HG03558 (cell line): ENCODE measurements around the gene KRT85.

Experiments used
- ATAC-seq: cut with Tn5 transposase; IDR thresholded peaks from one replicate; pipeline ENCODE4 v1.9.1; 2021; ENCODE audit warnings: moderate number of reproducible peaks; ENCODE audit not compliant: unreplicated experiment; ENCODE audit errors: extremely low read depth

Gene KRT85

DNA sequence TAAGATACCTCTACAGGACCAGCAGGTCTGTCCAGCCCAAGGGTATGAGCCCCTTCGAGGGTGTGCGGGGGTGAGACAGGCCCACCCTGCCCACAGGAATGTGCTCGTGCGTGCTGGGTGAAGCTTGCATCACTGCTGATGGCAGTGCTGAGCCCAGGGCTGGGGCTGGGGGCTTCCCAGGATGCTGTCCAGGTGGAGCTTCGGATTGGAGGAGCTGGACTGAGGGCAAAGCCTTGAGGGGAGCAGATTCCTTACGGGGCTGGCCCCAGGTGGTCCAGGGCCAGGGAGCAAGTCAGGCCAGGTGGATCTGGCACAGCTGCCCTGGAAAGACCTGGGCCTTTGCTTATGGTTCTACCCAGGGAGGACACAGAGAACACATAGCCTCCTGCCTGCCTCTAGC, 2.5 kb upstream of the KRT85 start:
- ATAC-seq = no peak

DNA sequence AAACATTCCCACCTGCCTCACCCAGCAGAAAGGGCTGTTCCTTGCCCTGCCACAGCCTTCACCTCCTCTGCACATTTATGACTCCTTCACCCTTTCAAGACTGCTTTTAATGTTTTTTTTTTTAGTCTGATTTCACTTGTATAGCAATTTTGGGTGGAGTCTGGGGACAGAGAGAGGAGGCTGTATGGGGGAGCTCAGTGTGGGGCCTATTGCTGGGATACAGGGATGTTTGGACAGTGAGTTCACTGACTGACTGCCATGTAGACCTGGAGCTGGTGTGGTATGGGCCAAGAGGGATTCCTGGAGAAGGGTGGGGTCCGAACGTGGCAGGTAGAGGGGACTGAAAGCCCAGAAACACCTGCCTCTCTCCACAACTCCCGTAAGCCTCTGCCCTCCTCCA, 1.9 kb upstream of the KRT85 start:
- ATAC-seq = no peak

DNA sequence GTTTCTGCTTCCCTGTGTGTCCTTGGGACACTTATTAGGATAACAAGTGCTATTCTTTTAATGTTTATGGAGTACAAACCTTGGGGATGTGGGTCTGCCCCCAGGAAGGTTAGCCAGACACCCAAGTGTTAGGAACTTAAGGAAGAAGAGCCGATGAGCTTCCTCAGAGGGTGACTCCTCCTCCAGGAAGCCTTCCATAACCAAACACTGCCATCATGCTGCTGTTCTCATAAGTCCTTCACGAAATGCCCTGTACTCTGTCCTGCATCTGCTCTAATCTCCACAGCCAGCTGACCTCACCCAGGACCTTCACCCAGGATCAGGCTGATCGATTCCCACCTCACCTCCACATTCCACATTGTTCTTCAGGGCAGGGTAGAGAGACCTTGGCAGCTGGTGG, 1.2 kb upstream of the KRT85 start:
- ATAC-seq = no peak

DNA sequence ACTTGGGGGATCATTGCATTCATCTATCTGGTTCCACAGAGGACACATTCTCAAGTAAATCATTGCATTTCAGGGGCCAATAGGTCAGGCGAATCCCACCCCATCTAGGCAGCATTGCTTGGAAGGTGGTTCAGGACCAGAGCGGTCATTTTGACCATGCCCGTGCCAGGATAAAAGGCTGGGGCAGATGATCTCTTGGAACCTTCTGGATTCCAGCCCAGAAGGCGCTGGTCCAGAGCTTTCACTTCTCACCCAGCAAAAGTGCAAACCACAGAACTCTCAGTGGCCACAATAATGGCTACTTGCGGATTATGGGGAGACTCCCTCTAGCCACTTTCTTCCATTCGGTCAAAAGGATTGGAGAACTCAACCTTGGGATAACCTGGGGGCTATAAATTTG, 595 bp upstream of the KRT85 start:
- no peak for ATAC-seq

DNA sequence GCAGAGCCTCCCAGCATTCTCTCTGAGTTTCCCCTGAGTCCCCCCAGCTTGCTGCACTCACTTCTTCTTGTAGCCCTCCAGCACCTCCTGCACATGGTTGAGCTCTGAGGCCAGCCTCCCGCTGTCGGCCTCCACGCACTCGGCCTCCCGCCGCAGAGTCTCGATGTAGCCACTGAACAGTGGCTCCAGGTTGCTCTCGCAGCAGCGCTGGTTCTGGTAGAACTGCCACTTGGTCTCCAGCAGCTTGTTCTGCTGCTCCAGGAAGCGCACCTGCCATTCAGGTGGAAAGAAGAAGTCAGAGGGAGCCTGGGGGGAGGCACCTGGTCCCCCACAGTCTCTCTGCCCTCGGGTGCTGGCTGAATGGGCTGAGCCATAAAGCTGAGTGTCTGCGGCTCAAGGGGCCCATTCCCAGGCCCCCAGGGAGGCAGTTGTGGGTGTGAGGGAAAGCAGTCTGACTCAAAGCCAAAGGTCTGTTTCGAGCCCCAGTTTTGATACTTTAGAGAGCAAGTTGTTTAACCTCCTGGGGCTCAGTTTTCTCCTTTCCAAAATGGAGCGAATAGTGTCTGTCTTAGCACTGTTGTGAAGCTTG, 2.3 kb downstream of the KRT85 start:
- no peak for ATAC-seq

DNA sequence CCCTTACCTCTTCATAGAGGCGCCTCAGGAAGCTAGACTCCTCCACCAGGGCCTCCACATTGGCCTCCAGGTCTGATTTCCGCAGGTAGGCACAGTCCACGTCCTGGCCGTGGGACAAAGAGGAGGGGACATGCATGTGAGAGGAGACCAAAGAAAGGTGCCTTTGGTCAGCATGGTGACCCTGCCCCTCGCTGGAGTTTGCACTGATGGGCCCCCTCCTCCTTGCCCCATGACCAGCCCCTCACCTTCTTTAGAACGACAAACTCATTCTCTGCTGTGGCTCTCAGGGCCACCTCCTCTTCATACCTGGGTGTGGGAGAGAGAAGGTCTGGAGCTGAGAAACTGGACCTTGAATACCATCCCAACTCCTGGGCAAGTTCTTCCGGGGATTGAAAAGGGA, 3.2 kb downstream of the KRT85 start:
- ATAC-seq = no peak

DNA sequence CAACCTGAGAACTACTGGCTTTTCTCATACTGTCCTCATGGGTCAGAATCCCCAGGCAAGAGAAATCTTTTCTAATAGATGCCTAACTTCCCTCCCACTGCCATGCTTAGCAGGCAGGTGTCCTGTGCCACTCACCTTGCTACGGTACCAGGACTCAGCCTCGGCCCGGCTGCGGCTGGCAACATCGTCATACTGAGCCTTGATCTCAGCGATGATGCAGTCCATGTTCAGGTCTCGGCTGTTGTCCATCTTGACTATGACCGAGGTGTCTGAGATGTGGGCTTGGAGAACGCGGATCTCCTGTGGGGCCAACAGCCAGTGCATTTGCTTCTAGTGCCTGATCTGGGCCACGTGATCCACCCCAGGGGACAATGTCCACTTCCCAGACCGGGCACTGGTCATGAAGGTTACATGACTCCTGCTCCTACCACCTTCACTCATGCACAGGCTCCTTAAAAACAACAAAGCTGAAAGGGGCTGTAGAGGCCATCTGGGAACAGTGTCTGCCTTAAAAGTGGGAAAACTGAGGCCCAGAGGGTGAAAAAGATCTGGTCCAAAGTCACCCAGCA, 4.1 kb downstream of the KRT85 start:
- no peak for ATAC-seq

DNA sequence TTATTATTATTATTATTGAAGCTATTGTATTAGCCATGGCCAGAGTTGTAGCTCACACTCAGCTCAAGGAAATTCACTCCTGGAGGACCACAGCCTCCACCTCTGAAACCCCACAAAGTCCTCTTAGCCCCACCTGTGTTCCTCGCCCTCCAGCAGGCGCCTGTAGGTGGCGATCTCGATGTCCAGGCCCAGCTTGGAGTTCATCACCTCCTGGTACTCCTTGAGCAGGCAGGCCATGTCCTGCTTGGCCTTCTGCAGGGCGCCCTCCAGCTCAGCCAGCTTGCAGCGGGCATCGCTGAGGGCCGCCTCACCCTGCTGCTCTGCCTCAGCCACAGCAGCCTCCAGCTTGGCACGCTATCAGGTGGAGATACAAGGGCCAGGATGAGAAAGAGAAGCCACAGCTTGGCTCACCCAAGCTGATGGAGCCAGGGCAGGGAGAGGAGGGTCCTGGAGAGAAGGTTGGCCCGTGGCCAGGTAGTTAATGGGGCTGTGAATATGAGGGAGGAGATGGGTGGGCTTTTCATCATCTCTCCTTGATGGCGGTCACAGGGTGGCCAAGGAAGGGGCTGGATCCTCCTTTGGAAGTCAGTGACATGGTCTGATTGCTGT, 5.1 kb downstream of the KRT85 start:
- no peak for ATAC-seq

DNA sequence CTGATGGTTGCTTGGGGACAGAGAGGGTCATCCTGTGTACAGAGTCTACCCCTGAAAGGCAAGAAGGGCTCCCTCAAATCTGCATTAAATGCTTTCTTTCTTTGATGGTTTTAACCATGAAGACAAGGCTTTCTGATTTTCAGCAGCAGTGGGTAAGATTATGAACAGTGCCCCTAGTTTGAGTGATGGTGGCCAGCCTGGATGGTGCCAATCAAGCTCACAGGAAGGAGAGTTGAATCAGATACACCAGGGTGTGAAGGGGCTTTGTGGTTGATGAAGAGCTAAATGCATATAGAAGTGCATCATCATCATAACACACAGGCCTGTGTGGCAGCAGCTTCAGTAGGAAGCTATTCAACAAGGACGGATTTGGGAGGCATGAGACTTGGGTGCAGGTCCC, 5.7 kb downstream of the KRT85 start:
- ATAC-seq = no peak

DNA sequence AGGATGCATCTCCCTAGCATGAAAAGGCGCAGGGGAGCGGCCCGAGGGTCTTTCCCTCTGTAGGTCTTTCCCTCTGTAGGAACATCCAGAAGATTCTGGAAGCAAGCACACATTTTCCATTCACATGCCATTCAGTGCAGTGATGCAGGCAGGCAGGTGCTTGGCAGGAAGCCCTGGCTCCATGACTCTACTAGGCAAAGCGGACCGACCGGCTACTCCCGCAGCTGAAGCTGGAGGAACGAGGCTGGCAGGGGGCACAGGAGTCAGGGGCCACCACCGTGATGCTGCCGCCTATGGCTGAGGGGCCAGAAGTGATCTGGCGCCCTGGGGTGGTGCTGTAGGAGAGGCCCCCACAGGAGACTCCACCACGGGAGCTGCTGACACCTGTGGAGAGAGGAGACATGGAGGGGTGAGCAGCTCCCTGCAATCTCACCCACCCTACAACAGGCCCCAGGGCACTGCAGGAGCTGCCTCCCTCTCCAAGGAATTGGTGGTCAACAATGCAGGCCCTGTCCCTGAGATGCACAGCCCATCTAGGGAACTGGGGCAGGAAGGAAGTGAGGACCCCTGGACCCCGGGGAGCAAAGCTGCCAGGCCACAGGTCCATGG, 6.5 kb downstream of the KRT85 start:
- ATAC-seq = no peak

DNA sequence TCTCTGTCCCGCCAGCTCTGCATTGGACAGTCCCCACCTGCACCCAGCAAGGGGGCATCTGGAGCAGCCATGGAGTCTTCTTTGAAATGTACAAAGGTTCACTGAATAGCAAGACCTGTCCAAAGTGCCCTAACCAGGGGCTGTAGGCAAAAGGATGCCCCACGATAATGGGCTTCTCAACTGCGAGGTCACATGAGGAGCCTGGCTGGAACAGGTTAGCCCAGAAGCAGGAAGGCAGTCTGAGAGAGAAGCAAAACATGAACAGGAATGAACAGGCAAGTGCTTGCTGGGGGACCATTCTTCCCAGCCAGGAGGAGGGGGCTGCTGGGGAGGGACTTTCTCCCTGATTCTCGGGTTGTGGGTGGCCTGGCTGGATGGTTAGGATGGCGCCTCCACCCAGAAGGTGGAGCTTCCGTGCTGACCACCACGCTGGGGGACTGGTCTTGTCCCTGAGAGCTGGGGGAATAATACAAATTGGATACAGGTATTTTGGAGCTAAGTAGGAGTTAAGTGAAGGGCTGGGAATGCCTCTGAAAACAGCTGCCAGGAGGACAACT, 7.1 kb downstream of the KRT85 start:
- ATAC-seq = no peak

DNA sequence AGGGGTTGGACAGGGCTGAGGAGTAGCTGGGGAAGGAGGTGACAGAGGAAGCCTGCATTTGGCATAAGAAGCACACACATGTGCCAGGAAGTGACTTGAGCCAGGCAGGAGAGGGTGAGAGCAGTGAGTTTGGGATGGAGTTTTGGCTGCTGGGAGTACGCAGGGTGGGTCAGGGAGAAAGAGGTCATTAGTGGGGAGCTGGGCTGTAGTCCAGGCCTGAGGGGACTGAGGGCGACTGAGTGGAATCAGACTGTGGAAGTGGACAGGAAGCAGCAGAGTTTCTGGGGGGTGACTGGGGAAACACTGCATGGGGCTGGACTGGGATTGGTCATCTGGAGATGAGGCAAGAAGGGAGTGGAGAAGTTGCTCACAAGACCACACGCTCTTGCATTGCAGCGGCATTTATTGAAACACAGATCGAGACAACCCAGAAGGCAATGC, 7.6 kb downstream of the KRT85 start:
- ATAC-seq = no peak

DNA sequence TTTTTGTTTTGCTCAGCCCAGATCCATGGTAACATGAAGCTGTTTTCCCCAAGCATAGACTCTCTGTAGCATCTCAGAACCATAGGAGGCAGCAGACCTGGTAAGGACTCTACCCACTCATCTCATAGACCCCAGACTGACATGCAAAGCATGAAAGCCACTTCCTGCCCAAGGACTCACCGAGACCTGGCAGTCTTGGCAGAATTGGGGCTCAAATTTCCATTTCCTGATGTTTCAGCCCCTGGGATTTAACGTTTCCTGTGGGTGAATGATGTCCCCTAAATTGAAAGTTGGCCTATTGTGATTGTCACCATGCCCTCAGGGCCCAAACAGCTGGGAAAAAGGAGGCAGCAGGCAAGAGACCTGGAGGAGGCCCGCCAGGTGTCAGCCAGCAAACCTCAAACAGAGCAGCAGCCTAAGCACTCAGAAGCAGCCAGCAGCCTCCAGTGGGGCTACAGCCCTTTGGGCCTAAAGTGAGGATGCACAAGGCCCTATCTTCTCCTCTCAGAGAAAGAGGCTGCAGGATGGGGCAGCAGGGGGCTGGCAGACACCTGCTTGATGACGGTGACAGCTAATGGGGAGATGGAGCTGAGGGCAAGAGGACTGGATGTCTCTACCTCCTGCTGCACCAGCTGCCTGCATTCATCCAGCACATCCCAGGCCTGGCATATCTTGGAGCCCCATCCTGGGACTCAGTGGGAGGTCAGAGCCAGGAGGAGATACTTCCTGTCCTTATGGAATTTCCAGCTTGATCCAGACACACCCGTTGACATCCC, 8.5 kb downstream of the KRT85 start:
- ATAC-seq = peak; percentile 80

DNA sequence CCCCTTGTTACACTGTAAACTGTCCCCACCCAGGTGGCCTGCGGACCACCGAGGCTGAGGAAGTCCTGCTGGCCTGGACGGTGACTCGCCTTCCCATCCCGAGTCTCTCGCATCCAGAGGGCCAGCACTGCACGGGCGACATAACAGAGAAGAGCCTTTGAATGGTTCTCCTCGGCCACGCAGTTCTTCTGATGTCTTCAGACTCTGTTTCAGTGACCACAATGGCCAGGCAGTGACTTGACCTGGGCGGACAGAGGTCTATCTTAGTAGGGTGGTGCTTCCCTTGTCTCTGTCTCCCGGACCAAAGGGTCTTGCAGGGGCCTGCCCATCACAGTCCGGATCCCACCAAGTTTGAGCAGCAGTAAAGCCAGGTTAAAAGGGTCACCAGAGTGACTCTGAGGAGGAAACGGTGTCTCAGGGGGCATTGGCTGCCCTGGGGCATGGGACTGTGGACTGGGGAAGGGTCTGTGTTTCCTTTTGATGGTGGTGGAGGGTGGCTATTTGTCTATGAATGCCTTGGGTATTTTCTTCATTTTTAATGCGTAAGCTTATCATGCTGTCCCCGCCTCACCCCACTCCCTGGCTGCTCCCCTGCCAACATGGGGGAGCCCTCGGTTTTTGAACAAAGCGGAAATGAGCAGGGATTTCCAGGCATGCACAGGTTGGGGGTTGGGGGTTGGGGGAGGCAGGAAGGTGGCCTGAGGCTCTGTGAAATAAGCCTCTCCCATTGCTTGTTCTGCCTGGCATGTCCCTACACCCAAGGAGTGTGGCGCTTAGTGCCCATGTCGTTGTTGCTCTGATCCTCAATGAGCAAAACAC, 10.3 kb downstream of the KRT85 start:
- no peak for ATAC-seq

DNA sequence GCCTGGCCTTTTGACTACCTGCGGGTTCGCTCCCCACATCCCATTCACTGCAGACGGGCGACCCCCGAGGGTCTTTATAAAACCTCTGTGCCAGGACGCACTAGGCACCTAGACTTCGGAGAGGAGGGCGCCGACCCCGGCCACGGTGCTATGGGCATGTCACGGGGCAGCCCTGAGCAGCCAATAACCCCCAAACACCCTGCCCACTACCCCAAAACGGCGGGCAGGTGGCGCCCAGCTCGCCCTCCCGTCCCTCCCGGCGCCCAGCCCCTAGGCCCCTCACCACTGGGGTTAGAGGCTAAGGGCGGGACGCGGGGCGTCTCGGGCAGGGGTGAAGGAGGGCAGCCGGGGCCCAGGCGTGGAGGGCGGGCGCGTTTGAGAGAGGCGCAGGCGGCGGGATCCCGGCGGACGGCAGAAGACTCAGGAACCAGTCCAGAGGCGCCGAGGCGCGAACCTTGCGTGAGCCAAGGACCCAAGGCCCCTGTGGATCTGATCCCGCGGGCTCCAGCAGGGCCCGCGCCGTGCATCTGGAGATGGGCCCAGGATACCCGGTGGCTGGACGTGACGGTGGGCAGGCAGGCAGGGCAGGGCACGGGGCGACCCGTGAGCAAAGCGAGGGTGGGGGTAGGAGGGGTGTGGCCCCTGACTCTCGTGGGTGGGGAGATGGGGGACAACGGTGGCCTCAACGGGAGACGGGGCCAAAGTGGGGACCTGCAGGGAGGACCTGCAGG, 11.1 kb downstream of the KRT85 start:
- no peak for ATAC-seq

DNA sequence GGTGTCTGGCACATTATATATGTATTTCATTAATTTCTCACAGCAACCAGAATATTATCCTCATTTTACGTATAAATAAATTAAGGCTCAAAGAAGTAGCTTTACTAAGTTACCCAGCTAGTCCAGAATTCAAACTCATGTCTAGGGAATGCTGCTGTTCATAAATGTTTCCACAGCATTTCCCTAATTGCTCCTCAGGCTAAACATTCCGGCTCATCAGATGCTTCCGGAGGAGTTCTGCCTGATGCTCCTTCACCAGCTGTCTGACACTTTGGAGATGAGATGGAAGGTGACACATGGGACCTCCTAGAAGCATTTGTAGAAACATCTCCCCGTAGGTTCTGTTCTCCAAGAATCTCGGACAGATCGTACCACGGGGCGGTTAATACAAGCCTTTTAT, 12.1 kb downstream of the KRT85 start:
- ATAC-seq = no peak

DNA sequence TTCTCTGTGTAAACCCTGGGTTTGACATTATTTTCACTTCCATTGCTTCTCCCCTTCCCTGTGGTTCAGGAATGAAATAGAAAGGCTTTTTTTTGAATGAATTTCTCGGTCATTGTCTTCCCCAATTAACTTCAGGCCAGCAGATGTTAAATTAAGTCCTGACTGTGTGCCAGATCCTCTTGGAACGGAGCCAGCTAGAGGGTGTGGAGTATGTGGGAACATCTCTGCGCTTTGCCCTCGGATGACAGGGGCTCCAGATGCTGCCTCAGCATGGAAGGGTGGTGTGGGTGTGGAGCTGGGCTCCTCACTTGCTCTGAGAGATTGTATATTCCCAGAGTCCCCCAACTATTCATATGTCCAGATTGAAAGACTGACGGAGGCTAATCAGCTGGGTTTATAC, 13.1 kb downstream of the KRT85 start:
- ATAC-seq = no peak

DNA sequence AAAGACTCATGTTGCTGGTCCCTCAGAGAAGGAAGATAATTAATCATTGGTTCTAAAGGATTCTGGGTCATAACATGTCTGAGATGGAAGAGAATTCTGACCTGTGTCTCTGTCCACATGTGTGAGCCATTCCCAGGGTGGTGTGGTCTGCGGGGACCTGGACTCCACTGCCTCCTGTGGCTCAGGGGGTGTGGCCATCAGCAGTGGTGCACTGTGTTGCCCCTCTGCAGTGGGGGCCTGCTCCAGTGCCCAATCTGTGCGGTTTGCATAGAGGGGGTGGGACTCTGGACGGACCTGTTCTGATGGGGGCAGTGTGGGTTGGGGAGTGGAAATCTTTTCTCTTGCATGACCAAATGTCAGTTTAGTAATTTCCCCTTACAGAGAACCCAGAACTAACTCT, 13.5 kb downstream of the KRT85 start:
- no peak for ATAC-seq

DNA sequence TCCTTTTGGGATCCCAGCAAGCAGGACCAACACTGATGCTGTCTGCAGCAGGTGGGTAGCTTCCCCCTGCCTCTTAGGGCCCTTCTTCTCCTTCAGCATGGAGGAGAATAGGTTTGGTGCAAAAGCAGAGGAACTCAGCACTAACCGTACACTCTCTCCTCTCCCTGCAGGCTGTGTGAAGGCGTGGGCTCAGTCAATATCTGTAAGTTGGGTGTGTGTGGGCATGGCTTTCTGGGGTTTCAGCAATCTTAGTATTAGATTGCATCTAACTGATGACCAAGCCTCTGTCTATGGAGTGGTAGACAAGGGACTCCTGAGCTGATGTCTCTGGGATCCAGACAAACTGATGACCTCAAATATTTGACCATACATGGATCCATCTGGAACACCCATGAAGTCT, 14.3 kb downstream of the KRT85 start:
- ATAC-seq = no peak
